ENCODE measurements around the gene DSTN.

GRCh38 chr20:17618673-17619013 lies 48.8 kb downstream of the DSTN start:
- no peak for TF ChIP-seq CTCF (conservative IDR thresholded peaks at IDR 0.05; ENCODE audit: low read length)
- TF ChIP-seq EZH2phosphoT487 (IDR thresholded peaks at IDR 0.05; ENCODE audit: borderline replicate concordance, low read depth, low read length), result no peak

All from OCI-LY7 (cell line).